Ovary (tissue), 9 donors: ENCODE results near the gene KRTAP12-1. TPM values are rescaled to one million over a fixed set of nuclear protein-coding genes. Genes with fewer than 3 reads are reported as not detected.

Source experiments
- DNase-seq, 5 donors: peaks; one replicate each; pipeline ENCODE4 v3.0.0-alpha.2; 2019 to 2020
- H3K27ac ChIP-seq, 2 donors: fragments of 200-600 bp; one replicate each; pipeline versions ENCODE4 v1.5.1 to v1.8.0; 2019 to 2022
- H3K27me3 ChIP-seq: fragments of 200-600 bp; one replicate; pipeline ENCODE4 v1.8.0; 2022
- H3K36me3 ChIP-seq: fragments of 200-600 bp; sonication (generic); one replicate; pipeline ENCODE4 v1.5.1; 2019
- H3K4me1 ChIP-seq: one replicate; pipeline ENCODE4 v1.8.1; 2013; ENCODE audit warnings: mild to moderate bottlenecking, moderate library complexity; ENCODE audit not compliant: insufficient read depth
- H3K4me3 ChIP-seq: fragments of 200-600 bp; sonication (generic); one replicate; pipeline ENCODE4 v1.5.1; 2017
- H3K9me3 ChIP-seq, 2 donors: fragments of 200-600 bp in 1 of 2; sonication (generic) in 1 of 2; one replicate each; pipeline versions ENCODE4 v1.5.1 to v1.8.1; 2013 to 2019; ENCODE audit warnings: mild to moderate bottlenecking in 1 of 2, moderate library complexity in 1 of 2
- CTCF ChIP-seq, 3 donors: fragments of 450-650 bp in 2 of 3; fragments of 200-600 bp in 1 of 3; IDR thresholded peaks; one replicate each; pipeline versions ENCODE4 v1.5.1 to v1.8.0; 2016 to 2022; ENCODE audit warnings: antibody characterized with exemption in 3 of 3, mild to moderate bottlenecking in 1 of 3
- EP300 ChIP-seq: sonication (generic); formaldehyde crosslinking; IDR thresholded peaks from one replicate; pipeline ENCODE4 v1.6.1; 2017; ENCODE audit warnings: antibody characterized with exemption
- POLR2A ChIP-seq: fragments of 450-650 bp; IDR thresholded peaks from one replicate; pipeline ENCODE4 v1.6.1; 2017; ENCODE audit warnings: antibody characterized with exemption, mild to moderate bottlenecking, moderate library complexity
- WGBS, 3 donors: extraction: QIAGEN DNeasy Blood & Tissue Kit in 1 of 3; methylation state at CpG; one replicate each; pipeline versions ENCODE4 v1.1.5 to v1.1.7; 2013 to 2017; 5-methylcytosine and 5-hydroxymethylcytosine counted together
- intact Hi-C, 4 donors: fragments of 100-400 bp; cut with DNase I; formaldehyde crosslinking; loops; one replicate each; pipeline versions ENCODE4 v1.11.0 to v1.15.1; 2022 to 2023
- polyA plus RNA-seq, 2 donors: library from polyadenylated mRNA; stranded (reverse); fragments of 200-250 nt in 1 of 2; fragments of 350-450 nt in 1 of 2; fragmentation: Illumina TruSeq in 1 of 2; extraction: RNeasy Lipid Tissue Mini Kit (QIAGEN cat#74804) in 1 of 2; gene quantifications; one replicate each; pipeline ENCODE4 v1.2.3, GENCODE V29; 2013 to 2014
- total RNA-seq, 7 donors: library from RNA; depleted of rRNA in 2 of 7; stranded (reverse); fragments of >200 nt in 2 of 7; fragmentation: NEBNext Ultra II Directional in 3 of 7; extraction: Animal tissue kit (Norgen Biotek cat#: 25700) in 3 of 7; gene quantifications; one replicate each; pipeline versions ENCODE4 v1.1.0 to v1.2.4, GENCODE V29; 2016 to 2023
- donor health status: DM: no; HTN: no; CAD: no; lungs with moderate emphysema.
- donor health status: DM: no; HTN: no; CAD: no.
- donor health status: Bipolar disorder and iron deficiency.
- donor health status: DM: yes; HTN: yes; CAD: no.
- donor health status: DM: no; HTN: no; CAD: no.
- donor health status: DM: yes; HTN: yes; CAD: no.

KRTAP12-1 gene
- total and polyA plus RNA-seq, 9 donors = not detected

- intact Hi-C loops = loop anchor here in 1 of 4 donors (10.0 kb wide), 1 partner anchor 195 kb away; no protein-coding TSS in a partner anchor
- 76 to 87% (median 82%) methylated on average over 2 of the region's 2 CpGs for WGBS, 3 donors
- Histone ChIP-seq H3K4me1 (no peaks in the 10 kb centered on the region), H3K36me3 (no peaks in the 10 kb centered on the region), H3K27ac (no peak overlapping the region), H3K9me3 (no peaks in the 10 kb centered on the region), H3K27me3 (no peaks in the 10 kb centered on the region), H3K4me3 (no peak overlapping the region)
- TF ChIP-seq EP300 = no peak
- TF ChIP-seq POLR2A = no peak
- TF ChIP-seq CTCF (IDR thresholded peaks at IDR 0.05) = no peak
- DNase-seq = no peak
Measured at GRCh38 chr21:44720170-44720569, 38.2 kb upstream of the KRTAP12-1 start.

- Histone ChIP-seq H3K36me3 (no peaks in the 10 kb centered on the region), H3K9me3 (no peaks in the 10 kb centered on the region), H3K4me1 (no peaks in the 10 kb centered on the region), H3K27ac (no peak overlapping the region), H3K27me3 (no peaks in the 10 kb centered on the region), H3K4me3 (no peak overlapping the region)
- intact Hi-C loops = no loop called here
- 47 to 61% (median 54%) methylated on average over 6 of the region's 6 CpGs for WGBS, 3 donors
- no peak for DNase-seq
- TF ChIP-seq EP300 (no peak), CTCF (IDR thresholded peaks at IDR 0.05) (no peak), POLR2A (no peak)
Measured at GRCh38 chr21:44718571-44718970, 36.6 kb upstream of the KRTAP12-1 start.

- Histone ChIP-seq H3K27ac (no peak overlapping the region), H3K4me3 (no peak overlapping the region), H3K4me1 (no peaks in the 10 kb centered on the region), H3K9me3 (no peaks in the 10 kb centered on the region), H3K27me3 (no peaks in the 10 kb centered on the region), H3K36me3 (no peaks in the 10 kb centered on the region)
- DNase-seq = no peak
- TF ChIP-seq POLR2A = no peak
- no peak for TF ChIP-seq CTCF (IDR thresholded peaks at IDR 0.05)
- no peak for TF ChIP-seq EP300
- intact Hi-C loops = no loop called here
- 21 to 31% (median 28%) methylated on average over 2 of the region's 2 CpGs for WGBS, 3 donors
Measured at GRCh38 chr21:44718093-44718492, 36.1 kb upstream of the KRTAP12-1 start.

GRCh38 chr21:44716984-44717383 is 35.0 kb upstream of the KRTAP12-1 start:
- Histone ChIP-seq H3K9me3 (no peaks in the 10 kb centered on the region), H3K27ac (no peak overlapping the region), H3K36me3 (no peaks in the 10 kb centered on the region), H3K4me1 (no peaks in the 10 kb centered on the region), H3K4me3 (no peak overlapping the region), H3K27me3 (no peaks in the 10 kb centered on the region)
- DNase-seq = no peak
- intact Hi-C loops = no loop called here
- no peak for TF ChIP-seq CTCF (IDR thresholded peaks at IDR 0.05)
- no peak for TF ChIP-seq POLR2A
- TF ChIP-seq EP300 = no peak

- Histone ChIP-seq H3K27me3 (no peaks in the 10 kb centered on the region), H3K9me3 (no peaks in the 10 kb centered on the region), H3K36me3 (no peaks in the 10 kb centered on the region), H3K4me3 (no peak overlapping the region), H3K27ac (no peak overlapping the region), H3K4me1 (no peaks in the 10 kb centered on the region)
- TF ChIP-seq POLR2A (no peak), CTCF (IDR thresholded peaks at IDR 0.05) (no peak), EP300 (no peak)
- intact Hi-C loops = no loop called here
- DNase-seq = no peak
- 12 to 24% (median 17%) methylated on average over 8 of the region's 8 CpGs for WGBS, 3 donors
Measured at GRCh38 chr21:44714905-44715304, 32.9 kb upstream of the KRTAP12-1 start.
